GM12878 (cell line): Measurements from ENCODE around the gene SBK2. TPM values are rescaled to one million over a fixed set of nuclear protein-coding genes. Genes with fewer than 3 reads are reported as not detected.

Experiments used
- ATAC-seq: fragments of 200-7000 bp; cut with Tn5 transposase; 3 replicates; pipeline ENCODE4 v1.9.1; 2020; ENCODE audit warnings: mild to moderate bottlenecking, moderate library complexity
- BruUV-seq: library from RNA; stranded (reverse); fragments of 400-500 nt; replicated peaks from 2 replicates; lab custom pipeline; 2021; lab: Mats Ljungman, UMichigan
- CTCF ChIA-PET: fragments of 300-600 bp; sonication (Branson Sonifier 250); formaldehyde crosslinking; extraction: SDS; loops from one replicate; lab custom pipeline; 2021; ENCODE audit warnings: inconsistent platforms; lab: Yijun Ruan, JAX
- POLR2A ChIA-PET: fragments of 350-600 bp; formaldehyde crosslinking; extraction: SDS; loops from one replicate; lab custom pipeline; 2021; ENCODE audit warnings: inconsistent platforms; lab: Charles Lee
- RAD21 ChIA-PET: fragments of 300-600 bp; sonication (Branson Sonifier 250); formaldehyde crosslinking; loops from one replicate; lab custom pipeline; 2023; ENCODE audit warnings: antibody characterized with exemption; ENCODE audit not compliant: unreplicated experiment; lab: Charles Lee
- SMC1A ChIA-PET: fragments of 300-600 bp; sonication (Branson Sonifier 250); formaldehyde crosslinking; loops from one replicate; lab custom pipeline; 2023; ENCODE audit not compliant: unreplicated experiment, uncharacterized antibody; lab: Charles Lee
- DNase-seq: peaks from one replicate; pipeline ENCODE4 v3.0.0-alpha.2; 2011; ENCODE audit warnings: low read depth, low spot score
- FAIRE-seq: peaks from 3 replicates; lab custom pipeline; 2011; peaks lifted over from hg19 to GRCh38; lab: Jason Lieb, UNC
- H2AFZ ChIP-seq: 2 replicates; pipeline ENCODE4 v1.6.0; 2011; ENCODE audit warnings: low read depth, low read length, control low read depth; ENCODE audit not compliant: control insufficient read depth
- H3K27ac ChIP-seq: 2 replicates; pipeline ENCODE4 v1.5.1; 2011; ENCODE audit warnings: control low read depth; ENCODE audit not compliant: control insufficient read depth, insufficient read depth
- H3K27me3 ChIP-seq, 2 experiments: replicated peaks in 1 of 2; 2 replicates each; pipeline versions ENCODE4 v1.6.0 to v1.6.1; 2011; ENCODE audit warnings: low read length in 1 of 2; ENCODE audit not compliant: control insufficient read depth in 2 of 2, insufficient read depth in 2 of 2
- H3K36me3 ChIP-seq, 2 experiments: 2 replicates each; pipeline ENCODE4 v1.5.1; 2011; ENCODE audit warnings: low read length in 1 of 2; ENCODE audit not compliant: control insufficient read depth in 2 of 2, insufficient read depth in 2 of 2
- H3K4me1 ChIP-seq: 2 replicates; pipeline ENCODE4 v1.6.1; 2011; ENCODE audit warnings: mild to moderate bottlenecking, low read length, moderate library complexity, mixed read lengths; ENCODE audit not compliant: control insufficient read depth, insufficient read depth
- H3K4me2 ChIP-seq: 2 replicates; pipeline ENCODE4 v1.6.0; 2011; ENCODE audit warnings: control low read depth; ENCODE audit not compliant: control insufficient read depth, insufficient read depth
- H3K4me3 ChIP-seq: fragments of 200-600 bp; sonication (generic); 2 replicates; pipeline ENCODE4 v1.5.1; 2016
- H3K79me2 ChIP-seq: 2 replicates; pipeline ENCODE4 v1.6.0; 2011; ENCODE audit warnings: low read length; ENCODE audit not compliant: control insufficient read depth, insufficient read depth
- H3K9ac ChIP-seq: 2 replicates; pipeline ENCODE4 v1.8.0; 2011; ENCODE audit warnings: low read length, control low read depth, mixed read lengths; ENCODE audit not compliant: control insufficient read depth, insufficient read depth
- H3K9me3 ChIP-seq: replicated peaks from 3 replicates; pipeline ENCODE4 v1.5.1; 2011; ENCODE audit warnings: mild to moderate bottlenecking, low read length; ENCODE audit not compliant: control insufficient read depth, insufficient read depth
- H4K20me1 ChIP-seq: 2 replicates; pipeline ENCODE4 v1.6.0; 2011; ENCODE audit not compliant: control insufficient read depth, insufficient read depth
- BCL3 ChIP-seq: IDR thresholded peaks from 2 replicates; pipeline ENCODE4 v1.6.1; 2011; ENCODE audit warnings: borderline replicate concordance, low read depth, mild to moderate bottlenecking, moderate library complexity, low read length; ENCODE audit not compliant: insufficient read depth, poor library complexity, severe bottlenecking
- CUX1 ChIP-seq: IDR thresholded peaks from 2 replicates; pipeline ENCODE4 v1.6.1; 2012; ENCODE audit warnings: improper control_type of control experiment, low read depth, low read length; ENCODE audit not compliant: insufficient replicate concordance
- ELK1 ChIP-seq: IDR thresholded peaks from 2 replicates; pipeline ENCODE4 v1.6.1; 2012; ENCODE audit warnings: low read depth, low read length, improper control_type of control experiment
- HDAC6 ChIP-seq: fragments of 200-600 bp; sonication (generic); IDR thresholded peaks from one replicate; pipeline ENCODE4 v1.8.0; 2017; ENCODE audit warnings: antibody characterized with exemption; ENCODE audit not compliant: unreplicated experiment
- HDGF ChIP-seq: fragments of 450-650 bp; IDR thresholded peaks from 2 replicates; pipeline ENCODE4 v1.6.1; 2016; ENCODE audit warnings: antibody characterized with exemption
- MEF2B ChIP-seq: fragments of 450-650 bp; IDR thresholded peaks from 2 replicates; pipeline ENCODE4 v1.6.1; 2018; ENCODE audit warnings: mild to moderate bottlenecking, moderate library complexity; ENCODE audit not compliant: partially characterized antibody, poor library complexity, severe bottlenecking
- MTA3 ChIP-seq: IDR thresholded peaks from 2 replicates; pipeline ENCODE4 v1.6.1; 2012; ENCODE audit warnings: low read length, inconsistent platforms, borderline replicate concordance
- NFIC ChIP-seq: IDR thresholded peaks from 2 replicates; pipeline ENCODE4 v1.6.1; 2012; ENCODE audit warnings: low read depth, mild to moderate bottlenecking, inconsistent platforms, low read length, moderate library complexity
- PAX8 ChIP-seq: fragments of 450-650 bp; IDR thresholded peaks from 2 replicates; pipeline ENCODE4 v1.6.1; 2017; ENCODE audit warnings: mild to moderate bottlenecking, moderate library complexity
- SMARCA5 ChIP-seq: fragments of 450-650 bp; IDR thresholded peaks from 2 replicates; pipeline ENCODE4 v1.6.1; 2017; ENCODE audit warnings: mild to moderate bottlenecking
- USF1 ChIP-seq: IDR thresholded peaks from 2 replicates; pipeline ENCODE4 v1.6.1; 2011; ENCODE audit warnings: borderline replicate concordance, low read depth, mild to moderate bottlenecking, moderate library complexity, mixed read lengths, low read length; ENCODE audit not compliant: insufficient read depth; ENCODE audit errors: extremely low read length
- WGBS: methylation state at CpG from one replicate; pipeline ENCODE4 v1.1.6; 2016; ENCODE audit warnings: low lambda C conversion rate; ENCODE audit not compliant: insufficient replicate concordance, insufficient coverage; ENCODE audit errors: missing lambda C conversion rate; 5-methylcytosine and 5-hydroxymethylcytosine counted together
- in situ Hi-C: fragments of 300-500 bp; cut with MboI; formaldehyde crosslinking; loops from 9 replicates; pipeline ENCODE4 v1.14.3; 2018; ENCODE audit warnings: mixed read lengths
- intact Hi-C: fragments of 100-400 bp; cut with micrococcal nuclease; formaldehyde crosslinking; loops from one replicate; pipeline ENCODE4 v1.14.2; 2022; ENCODE audit not compliant: unreplicated experiment
- polyA plus RNA-seq, 11 experiments: library from polyadenylated mRNA; depleted of rRNA in 4 of 11; unstranded in 6 of 11; stranded (reverse) in 5 of 11; fragments of >200 nt; fragmentation: Nextera tagmentation in 4 of 11; fragmentation: Illumina TruSeq in 1 of 11; extraction: Ambion mirVana in 4 of 11; extraction: Trizol in 1 of 11; gene quantifications; 1 replicate in 1 of 11; 2 replicates in 10 of 11; pipeline versions ENCODE4 v1.2.1 to v1.2.3, GENCODE V29; 2011 to 2016; ENCODE audit warnings: inconsistent platforms in 2 of 11, missing spikeins in 2 of 11, low read depth in 1 of 11
- total RNA-seq, 4 experiments: library from RNA; depleted of rRNA in 3 of 4; stranded (reverse); fragments of >200 nt in 3 of 4; fragmentation: Illumina TruSeq in 1 of 4; extraction: Trizol in 1 of 4; gene quantifications; 2 replicates each; pipeline versions ENCODE4 v1.2.1 to v1.2.3, GENCODE V29; 2013 to 2021

SBK2 gene
- total and polyA plus RNA-seq, 10 of the 15 experiments (the other 5 are each of a cell fraction or from before 2014, with no cell fraction given): not detected

GRCh38 chr19:55546822-55547614 is 10.1 kb upstream of the SBK2 start:
- Histone ChIP-seq H4K20me1 (no peaks in the 10 kb centered on the region), H3K9ac (no peak overlapping the region), H3K4me1 (no peaks in the 10 kb centered on the region), H3K4me3 (no peak overlapping the region), H3K4me2 (no peak overlapping the region), H3K27ac (no peak overlapping the region), H3K27me3 (peaks cover 1 to 7% of the 10 kb centered on the region in 2 experiments; a peak in 3 of 4 replicates), H2AFZ (no peak overlapping the region), H3K36me3 (no peaks in the 10 kb centered on the region), H3K9me3 (no peaks in the 10 kb centered on the region), H3K79me2 (no peaks in the 10 kb centered on the region)
- ChIA-PET CTCF (no interaction called here), SMC1A (no interaction called here), RAD21 (interaction anchor here (0.6 to 0.7 kb wide), 3 partner anchors 25 to 71 kb away, joined by 3 to 6 read pairs (median 3); no protein-coding TSS in a partner anchor), POLR2A (no interaction called here)
- intact Hi-C loops (no loop called here), in situ Hi-C loops (no loop called here)
- no TSS peak for BruUV-seq
- FAIRE-seq (no peak), DNase-seq (no peak), ATAC-seq (no peak)
- WGBS: 29% methylated on average over 17 of the region's 17 CpGs
- TF ChIP-seq ELK1: no peak
- no peak for TF ChIP-seq MTA3
- no peak for TF ChIP-seq HDAC6
- no peak for TF ChIP-seq CUX1
- TF ChIP-seq SMARCA5: no peak
- no peak for TF ChIP-seq PAX8
- TF ChIP-seq USF1: no peak
- no peak for TF ChIP-seq NFIC
- TF ChIP-seq MEF2B: no peak
- no peak for TF ChIP-seq HDGF
- TF ChIP-seq BCL3: no peak
